H1 (cell line): ENCODE results near the gene NUP188. TPM values are rescaled to one million over a fixed set of nuclear protein-coding genes. Genes with fewer than 3 reads are reported as not detected.

ENCODE experiments used
- CTCF ChIA-PET: fragments of 300-600 bp; sonication (Branson Sonifier 250); formaldehyde crosslinking; loops from one replicate; lab custom pipeline; 2021; ENCODE audit not compliant: partially characterized antibody; lab: Charles Lee
- POLR2A ChIA-PET: fragments of 300-600 bp; sonication (Branson Sonifier 250); formaldehyde crosslinking; loops from one replicate; lab custom pipeline; 2021; ENCODE audit warnings: inconsistent platforms; ENCODE audit not compliant: partially characterized antibody; lab: Charles Lee
- DNase-seq, 2 experiments: peaks; one replicate each; pipeline versions ENCODE4 v3.0.0 to v3.0.0-alpha.2; 2010 to 2022; ENCODE audit warnings: low spot score in 2 of 2, low read depth in 1 of 2, mixed read lengths in 1 of 2
- FAIRE-seq: peaks from 2 replicates; lab custom pipeline; 2011; peaks lifted over from hg19 to GRCh38; lab: Jason Lieb, UNC
- H2AFZ ChIP-seq: 2 replicates; pipeline ENCODE4 v1.8.1; 2012; ENCODE audit warnings: low read length, inconsistent platforms
- H2AK5ac ChIP-seq: 2 replicates; pipeline ENCODE4 v1.6.1; 2013; ENCODE audit warnings: low read depth, low read length
- H2BK120ac ChIP-seq: replicated peaks from 2 replicates; pipeline ENCODE3; 2013; ENCODE audit warnings: low read depth, low read length, inconsistent platforms
- H2BK12ac ChIP-seq: 2 replicates; pipeline ENCODE4 v1.6.1; 2013; ENCODE audit warnings: low read depth, low read length
- H2BK15ac ChIP-seq: 2 replicates; pipeline ENCODE4 v1.6.1; 2013; ENCODE audit warnings: low read length
- H2BK20ac ChIP-seq: 2 replicates; pipeline ENCODE4 v1.6.1; 2013; ENCODE audit warnings: low read length
- H2BK5ac ChIP-seq: 2 replicates; pipeline ENCODE4 v1.6.1; 2013; ENCODE audit warnings: low read depth, low read length
- H3K14ac ChIP-seq: 2 replicates; pipeline ENCODE4 v1.6.1; 2013; ENCODE audit warnings: inconsistent platforms; ENCODE audit not compliant: insufficient read length
- H3K18ac ChIP-seq: 2 replicates; pipeline ENCODE4 v1.6.1; 2013; ENCODE audit warnings: low read length; ENCODE audit errors: extremely low read depth
- H3K23ac ChIP-seq: 2 replicates; pipeline ENCODE4 v1.6.1; 2013; ENCODE audit warnings: inconsistent platforms; ENCODE audit not compliant: insufficient read length
- H3K23me2 ChIP-seq: 2 replicates; pipeline ENCODE4 v1.6.1; 2013; ENCODE audit warnings: low read depth, low read length
- H3K27ac ChIP-seq: 2 replicates; pipeline ENCODE4 v1.6.1; 2011; ENCODE audit warnings: low read depth, low read length, inconsistent platforms
- H3K27me3 ChIP-seq, 4 experiments: replicated peaks in 1 of 4; 1 replicate in 1 of 4; 2 replicates in 3 of 4; pipeline versions ENCODE4 v1.6.1 to v1.8.1; 2011 to 2013; ENCODE audit warnings: low read length in 3 of 4, mild to moderate bottlenecking in 3 of 4, inconsistent platforms in 2 of 4, mixed read lengths in 2 of 4, moderate library complexity in 1 of 4; ENCODE audit not compliant: control insufficient read depth in 3 of 4, insufficient read depth in 3 of 4; ENCODE audit errors: extremely low read depth in 1 of 4
- H3K36me3 ChIP-seq, 4 experiments: 2 replicates each; pipeline versions ENCODE4 v1.6.1 to v1.8.1; 2011 to 2013; ENCODE audit warnings: mild to moderate bottlenecking in 4 of 4, low read length in 3 of 4, moderate library complexity in 2 of 4, control low read depth in 1 of 4, inconsistent platforms in 1 of 4; ENCODE audit not compliant: insufficient read depth in 4 of 4, control insufficient read depth in 2 of 4
- H3K4ac ChIP-seq: replicated peaks from 2 replicates; pipeline ENCODE3; 2013; ENCODE audit warnings: low read length, low read depth, mixed read lengths, inconsistent platforms; ENCODE audit not compliant: insufficient read length
- H3K4me1 ChIP-seq, 4 experiments: replicated peaks in 1 of 4; 1 replicate in 1 of 4; 2 replicates in 3 of 4; pipeline versions ENCODE4 v1.6.1 to v1.8.1; 2011 to 2013; ENCODE audit warnings: low read length in 3 of 4, inconsistent platforms in 2 of 4, mixed read lengths in 1 of 4; ENCODE audit not compliant: insufficient read depth in 4 of 4, control insufficient read depth in 3 of 4
- H3K4me2 ChIP-seq, 2 experiments: 2 replicates each; pipeline versions ENCODE4 v1.6.1 to v1.8.1; 2011 to 2013; ENCODE audit warnings: low read depth in 2 of 2, low read length in 2 of 2, control low read depth in 1 of 2, inconsistent platforms in 1 of 2, mild to moderate bottlenecking in 1 of 2; ENCODE audit not compliant: insufficient read depth in 1 of 2
- H3K4me3 ChIP-seq, 4 experiments: fragments of 200-600, 300-600 bp in 1 of 4; sonication (generic), shearing (Covaris generic), sonication (Bioruptor Twin) in 1 of 4; 2 replicates each; pipeline versions ENCODE4 v1.5.1 to v1.8.1; 2011 to 2016; ENCODE audit warnings: low read length in 4 of 4, low read depth in 3 of 4, control low read depth in 2 of 4, inconsistent platforms in 2 of 4, mild to moderate bottlenecking in 2 of 4, mixed read lengths in 1 of 4, moderate library complexity in 1 of 4; ENCODE audit not compliant: insufficient read depth in 2 of 4; ENCODE audit errors: extremely low read depth in 1 of 4
- H3K56ac ChIP-seq: replicated peaks from 2 replicates; pipeline ENCODE3; 2013; ENCODE audit warnings: low read depth, mild to moderate bottlenecking, mixed read lengths, low read length, inconsistent platforms; ENCODE audit not compliant: insufficient read length
- H3K79me1 ChIP-seq: 2 replicates; pipeline ENCODE4 v1.6.1; 2013; ENCODE audit warnings: low read depth, low read length, control low read depth
- H3K79me2 ChIP-seq, 2 experiments: 2 replicates each; pipeline versions ENCODE4 v1.6.1 to v1.8.1; 2012 to 2013; ENCODE audit warnings: low read length in 2 of 2, mild to moderate bottlenecking in 2 of 2, inconsistent platforms in 1 of 2; ENCODE audit not compliant: insufficient read depth in 2 of 2, control insufficient read depth in 1 of 2
- H3K9ac ChIP-seq, 4 experiments: replicated peaks in 1 of 4; 1 replicate in 1 of 4; 2 replicates in 3 of 4; pipeline versions ENCODE4 v1.6.1 to v1.8.1; 2011 to 2013; ENCODE audit warnings: low read depth in 3 of 4, low read length in 3 of 4, control low read depth in 2 of 4, mild to moderate bottlenecking in 2 of 4, moderate library complexity in 2 of 4, inconsistent platforms in 1 of 4; ENCODE audit errors: extremely low read depth in 1 of 4
- H3K9me3 ChIP-seq, 2 experiments: 2 replicates each; pipeline versions ENCODE4 v1.6.1 to v1.8.1; 2012 to 2013; ENCODE audit warnings: mild to moderate bottlenecking in 2 of 2, moderate library complexity in 2 of 2, control low read depth in 1 of 2, inconsistent platforms in 1 of 2, low read depth in 1 of 2, low read length in 1 of 2, mixed read lengths in 1 of 2; ENCODE audit not compliant: insufficient read depth in 2 of 2
- H4K20me1 ChIP-seq, 2 experiments: replicated peaks in 1 of 2; 2 replicates each; pipeline versions ENCODE3 to v1.8.1; 2011 to 2013; ENCODE audit warnings: inconsistent platforms in 2 of 2, low read length in 2 of 2, mild to moderate bottlenecking in 1 of 2; ENCODE audit not compliant: insufficient read depth in 2 of 2, control insufficient read depth in 1 of 2
- H4K5ac ChIP-seq: 2 replicates; pipeline ENCODE4 v1.6.1; 2013; ENCODE audit warnings: low read length, low read depth, mixed read lengths, inconsistent platforms; ENCODE audit not compliant: insufficient read length
- H4K8ac ChIP-seq: 2 replicates; pipeline ENCODE4 v1.8.0; 2013; ENCODE audit warnings: mild to moderate bottlenecking, moderate library complexity, low read length, inconsistent platforms; ENCODE audit not compliant: insufficient read depth; ENCODE audit errors: extremely low read depth
- H4K91ac ChIP-seq: replicated peaks from 2 replicates; pipeline ENCODE3; 2013; ENCODE audit warnings: low read length, mixed read lengths, inconsistent platforms; ENCODE audit not compliant: insufficient read length
- BACH1 ChIP-seq: IDR thresholded peaks from 2 replicates; pipeline ENCODE4 v1.6.1; 2012; ENCODE audit warnings: low read length, improper control_type of control experiment
- BRCA1 ChIP-seq: IDR thresholded peaks from 2 replicates; pipeline ENCODE4 v1.6.1; 2012; ENCODE audit warnings: low read depth, low read length, improper control_type of control experiment
- CHD2 ChIP-seq: IDR thresholded peaks from 2 replicates; pipeline ENCODE4 v1.6.1; 2012; ENCODE audit warnings: low read length, improper control_type of control experiment
- GABPA ChIP-seq: IDR thresholded peaks from 2 replicates; pipeline ENCODE4 v1.6.1; 2011; ENCODE audit warnings: mild to moderate bottlenecking, low read length, moderate library complexity, borderline replicate concordance; ENCODE audit not compliant: insufficient read depth
- HDAC2 ChIP-seq, 2 experiments: fragments of 300-600 bp in 1 of 2; sonication (generic) in 1 of 2; IDR thresholded peaks; 2 replicates each; pipeline ENCODE4 v1.6.1; 2011 to 2012; ENCODE audit warnings: low read depth in 2 of 2, low read length in 2 of 2, mild to moderate bottlenecking in 2 of 2, moderate library complexity in 2 of 2, borderline replicate concordance in 1 of 2, inconsistent platforms in 1 of 2
- KDM4A ChIP-seq: IDR thresholded peaks from one replicate; pipeline ENCODE4 v1.7.1; 2012; ENCODE audit warnings: low read depth, mild to moderate bottlenecking, moderate library complexity, low read length, inconsistent platforms; ENCODE audit not compliant: severe bottlenecking
- NRF1 ChIP-seq: IDR thresholded peaks from 2 replicates; pipeline ENCODE4 v1.6.1; 2011; ENCODE audit warnings: mild to moderate bottlenecking, low read depth, low read length, improper control_type of control experiment
- RBBP5 ChIP-seq: IDR thresholded peaks from 2 replicates; pipeline ENCODE4 v1.7.1; 2012; ENCODE audit warnings: low read depth, mild to moderate bottlenecking, inconsistent platforms, low read length, moderate library complexity, borderline replicate concordance
- SIN3A ChIP-seq, 2 experiments: IDR thresholded peaks in 1 of 2; conservative IDR thresholded peaks in 1 of 2; 2 replicates each; pipeline ENCODE4 v1.6.1; 2011 to 2012; ENCODE audit warnings: low read length in 2 of 2, improper control_type of control experiment in 1 of 2, low read depth in 1 of 2, mild to moderate bottlenecking in 1 of 2
- SRF ChIP-seq: IDR thresholded peaks from 2 replicates; pipeline ENCODE4 v1.6.1; 2011; ENCODE audit warnings: mild to moderate bottlenecking, low read depth, low read length, moderate library complexity
- WGBS, 2 experiments: shearing (Covaris generic) in 1 of 2; methylation state at CpG; one replicate each; pipeline versions ENCODE4 v1.1.6 to v1.1.7; 2013 to 2015; ENCODE audit warnings: low lambda C conversion rate in 2 of 2, mixed read lengths in 2 of 2, inconsistent platforms in 1 of 2, low coverage in 1 of 2, missing lambda C conversion rate in 1 of 2; ENCODE audit not compliant: insufficient replicate concordance in 2 of 2, insufficient coverage in 1 of 2, insufficient read length in 1 of 2; ENCODE audit errors: extremely low coverage in 1 of 2, missing lambda C conversion rate in 1 of 2; 5-methylcytosine and 5-hydroxymethylcytosine counted together
- polyA plus RNA-seq, 7 experiments: library from polyadenylated mRNA; depleted of rRNA in 3 of 7; stranded (reverse) in 5 of 7; unstranded in 2 of 7; fragments of >200 nt in 5 of 7; fragments of 200-250 nt in 2 of 7; gene quantifications; 1 replicate in 5 of 7; 2 replicates in 1 of 7; 4 replicates in 1 of 7; pipeline versions ENCODE4 v1.2.1 to v1.2.3, GENCODE V29; 2011 to 2013; ENCODE audit warnings: missing spikeins in 2 of 7, mixed read lengths in 2 of 7
- total RNA-seq: library from RNA; stranded (reverse); fragmentation: NEBNext Ultra II Directional; extraction: Animal tissue kit (Norgen Biotek cat#: 25700); gene quantifications from 2 replicates; pipeline ENCODE4 v1.2.1, GENCODE V29; 2021
- TF ChIP-seq, protein P1 (sequence below): IDR thresholded peaks from 2 replicates; pipeline ENCODE4 v1.6.1; 2011; ENCODE audit warnings: low read depth, mild to moderate bottlenecking, low read length; ENCODE audit not compliant: insufficient read depth

NUP188 gene
- total and polyA plus RNA-seq, 2 of the 8 experiments (the other 6 are each of a cell fraction or from before 2014, with no cell fraction given), result 90.1 to 111 TPM

DNA sequence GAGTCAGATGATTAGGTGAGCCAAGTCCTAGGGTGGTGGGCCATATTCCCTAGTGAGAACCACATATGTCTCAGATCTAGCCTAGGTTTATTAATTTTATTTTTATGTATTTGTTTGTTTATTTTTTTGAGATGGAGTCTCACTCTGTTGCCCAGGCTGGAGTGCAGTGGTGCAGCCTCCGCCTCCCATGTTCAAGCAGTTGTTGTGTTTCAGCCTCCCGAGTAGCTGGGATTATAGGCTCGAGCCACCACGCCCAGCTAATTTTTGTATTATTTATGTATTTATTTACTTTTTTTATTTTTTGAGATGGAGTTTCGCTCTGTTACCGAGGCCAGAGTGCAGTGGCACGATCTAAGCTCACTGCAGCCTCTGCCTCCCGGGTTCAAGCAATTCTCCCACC is 36.0 kb downstream of the NUP188 start:
- 98% methylated on average over 8 of the region's 8 CpGs; no CpG with 5 or more reads in 1 of the 2 experiments for WGBS, 2 experiments
- no peak for FAIRE-seq
- no peak overlapping the region for H4K8ac ChIP-seq

More for the DNA sequence above, 36.0 kb downstream of the NUP188 start:
- Histone ChIP-seq H3K9me3 (no peaks in the 10 kb centered on the region), H4K91ac (no peak overlapping the region), H4K20me1 (no peaks in the 10 kb centered on the region), H3K4me2 (no peak overlapping the region), H3K4me3 (no peak overlapping the region), H3K79me2 (no peaks in the 10 kb centered on the region), H3K4me1 (no peaks in the 10 kb centered on the region), H2BK12ac (no peak overlapping the region), H3K23me2 (no peaks in the 10 kb centered on the region), H2AFZ (no peak overlapping the region), H3K36me3 (peaks cover 35 to 85% (median 78%) of the 10 kb centered on the region in 4 experiments), H2BK120ac (no peak overlapping the region), H3K79me1 (no peaks in the 10 kb centered on the region), H3K27ac (no peak overlapping the region), H3K27me3 (no peaks in the 10 kb centered on the region), H2BK5ac (no peak overlapping the region), H2BK20ac (no peak overlapping the region), H2BK15ac (no peak overlapping the region), H3K14ac (no peak overlapping the region), H3K18ac (no peak overlapping the region), H3K56ac (no peak overlapping the region), H4K5ac (no peak overlapping the region), H3K9ac (no peak overlapping the region), H3K23ac (no peak overlapping the region), H3K4ac (no peak overlapping the region), H2AK5ac (no peak overlapping the region)
- DNase-seq, result no peak
- no peak for TF ChIP-seq SRF
- no peak for TF ChIP-seq GABPA
- no peak for TF ChIP-seq CHD2
- no peak for TF ChIP-seq RBBP5
- TF ChIP-seq SIN3A (conservative IDR thresholded peaks at IDR 0.05 in 1 of 2, IDR thresholded peaks at IDR 0.05 in 1 of 2; ENCODE audit: low read depth in 1 of 2, low read length in 2 of 2), result no peak
- no peak for TF ChIP-seq HDAC2 (IDR thresholded peaks at IDR 0.05; ENCODE audit: borderline replicate concordance in 1 of 2, low read depth in 2 of 2, low read length in 2 of 2)
- TF ChIP-seq, protein P1, sequence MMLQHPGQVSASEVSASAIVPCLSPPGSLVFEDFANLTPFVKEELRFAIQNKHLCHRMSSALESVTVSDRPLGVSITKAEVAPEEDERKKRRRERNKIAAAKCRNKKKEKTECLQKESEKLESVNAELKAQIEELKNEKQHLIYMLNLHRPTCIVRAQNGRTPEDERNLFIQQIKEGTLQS, result no peak
- no peak for TF ChIP-seq BRCA1
- TF ChIP-seq NRF1, result no peak
- no peak for TF ChIP-seq BACH1
- no peak for TF ChIP-seq KDM4A
- ChIA-PET POLR2A (interaction anchor here (2.4 kb wide), 1 partner anchor 12 kb away, joined by 6 read pairs; no protein-coding TSS in a partner anchor), CTCF (interaction anchor here (1.4 to 1.9 kb wide), 2 partner anchors 10 to 14 kb away, joined by 3 to 5 read pairs; no protein-coding TSS in a partner anchor)
